ENCODE measurements around the gene NCOA7.

Gene NCOA7

GRCh38 chr6:125808591-125808990 lies 17.8 kb downstream of the NCOA7 start:
- Histone ChIP-seq H3K9ac (no peak overlapping the region), H3K27me3 (ENCODE audit: insufficient read depth, low read depth) (no peaks in the 10 kb centered on the region), H3K27ac (no peak overlapping the region), H3K4me1 (ENCODE audit: low read depth, poor library complexity, severe bottlenecking) (peaks cover 3% of the 10 kb centered on the region), H4K20me1 (ENCODE audit: insufficient read depth) (no peaks in the 10 kb centered on the region), H3K4me2 (no peak overlapping the region), H2AFZ (ENCODE audit: low read depth) (no peak overlapping the region), H3K79me2 (ENCODE audit: insufficient read depth, low read depth) (no peaks in the 10 kb centered on the region), H3K36me3 (ENCODE audit: insufficient read depth) (no peaks in the 10 kb centered on the region), H3K4me3 (IDR thresholded peaks at IDR 0.05; ENCODE audit: insufficient read depth, low read depth, low read length) (no peak overlapping the region)
- TF ChIP-seq CTCF (conservative IDR thresholded peaks at IDR 0.05; ENCODE audit: low read depth, low read length) = no peak

- H3K27me3 ChIP-seq (ENCODE audit: insufficient read depth, low read depth) = no peaks in the 10 kb centered on the region
- H3K27ac ChIP-seq = no peak overlapping the region
- H3K4me3 ChIP-seq (IDR thresholded peaks at IDR 0.05; ENCODE audit: insufficient read depth, low read depth, low read length) = no peak overlapping the region
- no peak for TF ChIP-seq CTCF (conservative IDR thresholded peaks at IDR 0.05; ENCODE audit: low read depth, low read length)
- no peak overlapping the region for H2AFZ ChIP-seq (ENCODE audit: low read depth)
- no peak overlapping the region for H3K9ac ChIP-seq
- no peak overlapping the region for H3K4me2 ChIP-seq
- no peaks in the 10 kb centered on the region for H3K36me3 ChIP-seq (ENCODE audit: insufficient read depth)
- H4K20me1 ChIP-seq (ENCODE audit: insufficient read depth) = no peaks in the 10 kb centered on the region
- no peaks in the 10 kb centered on the region for H3K79me2 ChIP-seq (ENCODE audit: insufficient read depth, low read depth)
- H3K4me1 ChIP-seq (ENCODE audit: low read depth, poor library complexity, severe bottlenecking) = peaks cover 3% of the 10 kb centered on the region
Observed at GRCh38 chr6:125809570-125810170, 18.9 kb downstream of the NCOA7 start.

GRCh38 chr6:125810445-125810844 lies 19.7 kb downstream of the NCOA7 start:
- Histone ChIP-seq H3K4me3 (IDR thresholded peaks at IDR 0.05; ENCODE audit: insufficient read depth, low read depth, low read length) (no peak overlapping the region), H3K9ac (no peak overlapping the region), H3K27ac (no peak overlapping the region), H3K79me2 (ENCODE audit: insufficient read depth, low read depth) (no peaks in the 10 kb centered on the region), H3K36me3 (ENCODE audit: insufficient read depth) (no peaks in the 10 kb centered on the region), H4K20me1 (ENCODE audit: insufficient read depth) (no peaks in the 10 kb centered on the region), H3K4me1 (ENCODE audit: low read depth, poor library complexity, severe bottlenecking) (peaks cover 3% of the 10 kb centered on the region), H3K4me2 (no peak overlapping the region), H2AFZ (ENCODE audit: low read depth) (no peak overlapping the region), H3K27me3 (ENCODE audit: insufficient read depth, low read depth) (no peaks in the 10 kb centered on the region)
- TF ChIP-seq CTCF (conservative IDR thresholded peaks at IDR 0.05; ENCODE audit: low read depth, low read length) = no peak

- H3K79me2 ChIP-seq (ENCODE audit: insufficient read depth, low read depth) = no peaks in the 10 kb centered on the region
- H4K20me1 ChIP-seq (ENCODE audit: insufficient read depth) = no peaks in the 10 kb centered on the region
- no peak for TF ChIP-seq CTCF (conservative IDR thresholded peaks at IDR 0.05; ENCODE audit: low read depth, low read length)
- H3K4me1 ChIP-seq (ENCODE audit: low read depth, poor library complexity, severe bottlenecking) = no peaks in the 10 kb centered on the region
- no peak overlapping the region for H3K9ac ChIP-seq
- no peaks in the 10 kb centered on the region for H3K27me3 ChIP-seq (ENCODE audit: insufficient read depth, low read depth)
- H3K36me3 ChIP-seq (ENCODE audit: insufficient read depth) = no peaks in the 10 kb centered on the region
- no peak overlapping the region for H2AFZ ChIP-seq (ENCODE audit: low read depth)
- no peak overlapping the region for H3K27ac ChIP-seq
- H3K4me2 ChIP-seq = no peak overlapping the region
- H3K4me3 ChIP-seq (IDR thresholded peaks at IDR 0.05; ENCODE audit: insufficient read depth, low read depth, low read length) = no peak overlapping the region
Observed at GRCh38 chr6:125811259-125811658, 20.5 kb downstream of the NCOA7 start.
